OCI-M2 (cell line): ENCODE results near the gene EEF1G.

ENCODE experiments used
- DNase-seq: peaks from one replicate; lab custom pipeline; 2025; ENCODE audit not compliant: unreplicated experiment; lab: John Stamatoyannopoulos, UW

Gene EEF1G

GRCh38 chr11:62542111-62542745 is 31.5 kb downstream of the EEF1G start:
- no peak for DNase-seq

DNA sequence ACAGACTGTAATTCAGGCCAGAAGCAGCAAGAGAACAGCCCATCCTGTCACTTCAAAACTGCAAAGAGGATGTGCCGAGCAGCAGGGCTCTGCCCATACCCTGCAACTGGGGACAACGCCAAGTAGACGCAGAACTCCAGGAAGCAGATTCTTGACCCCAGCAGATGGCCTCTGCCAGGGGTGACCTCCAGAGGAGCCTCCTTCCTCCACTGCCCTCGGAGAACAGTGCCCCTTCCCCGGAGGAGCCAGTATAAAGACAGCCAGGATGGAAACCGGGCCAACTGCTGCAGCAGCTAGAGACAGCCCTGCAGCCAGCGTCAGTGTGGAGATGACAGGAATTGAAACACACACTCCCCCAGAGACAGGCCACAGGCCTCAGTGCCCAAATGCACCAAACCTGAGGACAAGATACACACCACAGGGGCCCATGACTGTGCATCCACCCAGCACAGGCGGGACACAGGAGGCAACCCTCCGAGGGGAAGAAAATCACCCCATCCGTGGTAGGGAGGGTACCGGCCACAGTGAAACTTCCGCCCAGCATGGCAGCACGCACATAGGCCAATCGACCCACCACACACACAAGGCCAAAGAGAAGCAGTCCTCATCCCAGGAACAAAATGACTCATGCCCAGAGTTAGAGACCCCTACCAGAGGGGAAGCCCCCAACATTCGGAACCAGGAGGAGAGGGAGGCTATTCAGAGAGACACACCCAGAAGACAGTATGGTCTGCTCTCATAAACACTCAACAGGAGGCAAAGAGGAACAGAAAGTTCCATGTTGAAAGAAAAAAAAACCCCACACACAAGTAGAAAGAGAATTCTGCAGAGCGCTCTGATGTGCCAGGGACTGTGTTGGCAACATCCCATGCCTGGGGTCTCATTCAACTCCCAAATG is 32.6 kb downstream of the EEF1G start:
- DNase-seq, result no peak

DNA sequence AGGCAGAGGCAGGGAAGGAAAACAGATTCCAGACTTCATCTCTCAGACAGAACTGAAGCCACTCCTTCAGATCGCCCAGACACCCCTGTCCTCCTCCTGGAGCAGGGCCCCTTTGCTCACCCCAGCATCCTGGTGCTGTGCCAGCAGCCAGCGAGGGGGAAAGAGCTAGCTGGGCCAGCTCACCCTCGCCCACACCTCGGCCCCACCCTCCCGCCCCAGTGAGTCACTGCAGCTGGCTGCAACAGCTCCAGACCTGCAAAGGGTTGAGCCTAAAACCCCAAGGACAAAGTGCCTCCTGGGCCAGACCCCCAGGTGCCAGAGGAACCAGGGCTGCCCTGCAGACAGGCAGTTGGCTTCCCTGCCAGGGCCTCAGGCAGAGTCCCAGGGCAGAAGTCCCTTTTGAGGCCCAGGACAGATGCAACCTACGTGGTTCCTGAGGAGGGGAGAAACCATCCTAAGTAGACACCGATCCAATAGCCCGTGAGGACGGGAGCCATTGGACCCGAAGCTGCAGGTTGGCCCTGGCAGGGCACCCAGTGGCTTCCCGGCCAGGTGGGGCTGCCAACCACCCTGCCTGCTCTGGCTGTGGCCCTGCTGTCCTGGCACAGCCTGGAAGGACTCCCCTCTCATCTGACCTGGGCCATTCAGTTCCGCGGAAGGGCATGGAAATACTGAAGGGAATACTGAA is 34.3 kb downstream of the EEF1G start:
- DNase-seq, result no peak

GRCh38 chr11:62538470-62539237 is 35.0 kb downstream of the EEF1G start:
- no peak for DNase-seq

GRCh38 chr11:62536301-62536957 is 37.3 kb downstream of the EEF1G start:
- no peak for DNase-seq

GRCh38 chr11:62535802-62536201 is 37.9 kb downstream of the EEF1G start:
- no peak for DNase-seq

DNA sequence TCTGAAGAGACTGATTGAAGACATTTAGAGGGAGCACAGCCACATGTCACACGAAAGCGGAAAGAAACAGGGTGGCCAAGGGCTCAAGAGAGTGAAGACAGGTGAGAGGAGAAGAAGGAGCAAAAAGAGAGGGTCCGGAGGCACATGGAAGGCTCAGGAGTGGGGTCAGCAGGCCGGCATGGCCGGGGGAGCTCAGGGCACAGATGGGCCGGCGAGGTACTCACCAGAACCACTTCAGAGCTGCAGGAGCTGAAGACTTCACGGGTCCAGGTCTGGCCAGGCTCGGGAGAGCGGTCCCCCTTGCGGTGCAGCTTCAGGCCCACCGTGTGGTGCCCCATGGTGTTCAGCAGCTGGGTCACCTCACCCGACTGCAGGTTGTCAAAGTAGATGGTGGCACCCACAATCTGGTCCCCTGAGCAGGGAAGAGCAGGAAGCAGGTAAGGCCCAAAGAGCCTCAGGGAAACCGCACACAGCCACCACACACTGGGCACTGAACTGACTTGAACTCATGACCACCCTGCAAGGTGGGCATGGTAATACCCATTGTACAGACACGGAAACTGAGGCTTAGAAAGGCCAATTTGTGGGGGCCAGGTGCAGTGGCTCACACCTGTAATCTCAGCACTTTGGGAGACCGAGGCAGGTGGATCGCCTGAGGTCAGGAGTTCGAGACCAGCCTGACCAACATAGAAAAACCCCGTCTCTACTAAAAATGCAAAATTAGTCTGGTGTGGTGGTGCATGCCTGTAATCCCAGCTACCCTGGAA is 38.7 kb downstream of the EEF1G start:
- no peak for DNase-seq

DNA sequence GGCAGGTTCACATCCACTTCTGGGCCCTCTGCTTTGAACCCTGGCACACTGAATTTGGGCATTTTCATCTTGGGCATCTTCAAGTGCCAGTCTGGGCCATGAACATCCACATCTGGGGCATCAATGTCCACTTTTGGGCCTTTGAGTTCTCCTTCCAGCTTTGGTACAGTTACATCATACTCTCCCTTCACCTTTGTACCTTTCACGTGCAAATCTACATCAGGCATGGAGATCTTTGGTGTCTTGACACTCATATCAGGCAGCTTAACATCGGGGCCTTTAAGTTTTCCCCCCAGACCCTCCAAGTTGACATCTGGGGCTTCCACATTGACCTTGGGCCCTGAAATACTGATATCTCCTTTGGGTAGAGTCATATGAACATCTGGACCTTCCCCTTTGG is 41.6 kb downstream of the EEF1G start:
- DNase-seq, result no peak

GRCh38 chr11:62516736-62517371 is 56.8 kb downstream of the EEF1G start:
- no peak for DNase-seq

- no peak for DNase-seq
Observed at GRCh38 chr11:62514151-62514550, 59.5 kb downstream of the EEF1G start.

DNA sequence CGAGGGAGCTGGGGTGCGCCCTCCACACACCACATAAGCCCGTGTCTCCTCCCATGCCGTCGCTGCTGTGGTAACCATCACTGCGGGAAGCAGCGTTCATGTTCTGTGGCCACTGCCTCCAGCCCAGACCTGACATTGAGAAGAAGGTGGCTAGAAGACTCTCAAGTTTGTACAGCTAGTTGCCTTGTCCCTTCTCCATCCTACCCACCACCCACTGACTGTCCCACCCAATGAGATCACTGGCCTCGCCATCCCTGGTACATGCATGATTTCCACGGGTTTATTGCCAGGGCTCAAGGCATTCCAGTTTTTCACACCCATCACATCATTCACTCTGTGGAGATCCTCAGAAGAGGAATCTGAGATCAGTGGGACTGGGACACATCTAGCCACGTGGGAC is 60.1 kb downstream of the EEF1G start:
- no peak for DNase-seq

GRCh38 chr11:62512961-62513360 is 60.7 kb downstream of the EEF1G start:
- no peak for DNase-seq
